ENCODE results near the gene HSPH1. TPM values are rescaled to one million over a fixed set of nuclear protein-coding genes. Genes with fewer than 3 reads are reported as not detected.
A peak's percentile ranks its signal among the peaks of the same experiment; 100 is the strongest.

The HSPH1 gene
- total and polyA plus RNA-seq, 10 of the 15 experiments (the other 5 are each of a cell fraction or from before 2014, with no cell fraction given) = 40.2 to 159 (median 92.6) TPM

- no peak for TF ChIP-seq ZBTB33 (IDR thresholded peaks at IDR 0.05)
- TF ChIP-seq USF1 (IDR thresholded peaks at IDR 0.05; ENCODE audit: borderline replicate concordance, extremely low read length, insufficient read depth, low read depth, low read length) = peak; percentile 46
- peak; percentile 65 for TF ChIP-seq SP1 (IDR thresholded peaks at IDR 0.05; ENCODE audit: low read depth, low read length)
- TF ChIP-seq SUPT20H (IDR thresholded peaks at IDR 0.05; ENCODE audit: borderline replicate concordance, control insufficient read depth, low read depth, low read length) = no peak
- no peak for TF ChIP-seq STAT3 (IDR thresholded peaks at IDR 0.05; ENCODE audit: low read depth, low read length)
- 0 out of 2 replicates have a peak, but pooled peaks have one; percentile 31 for TF ChIP-seq BACH1 (IDR thresholded peaks at IDR 0.05; ENCODE audit: borderline replicate concordance)
- TF ChIP-seq PKNOX1 (IDR thresholded peaks at IDR 0.05) = peak; percentile 66
Measured at GRCh38 chr13:31161557-31162150, at the start of gene HSPH1 (continued).

GRCh38 chr13:31209841-31210210 lies 48.1 kb upstream of the HSPH1 start:
- CTCF ChIA-PET = no interaction called here
- RAD21 ChIA-PET (ENCODE audit: unreplicated experiment) = no interaction called here
- in situ Hi-C loops (cut with MboI) = no loop called here
- no peak overlapping the region for H3K4me3 ChIP-seq
- H3K9me3 ChIP-seq (replicated peaks; ENCODE audit: control insufficient read depth, insufficient read depth, low read length) = no peaks in the 10 kb centered on the region
- whole genome bisulfite sequencing (ENCODE audit: insufficient coverage, insufficient replicate concordance, low lambda C conversion rate, missing lambda C conversion rate) = 68% methylated on average over 4 of the region's 4 CpGs
- no peaks in the 10 kb centered on the region for H4K20me1 ChIP-seq (ENCODE audit: control insufficient read depth, insufficient read depth)
- FAIRE-seq (no peak), ATAC-seq (no peak), DNase-seq (ENCODE audit: low read depth, low spot score) (no peak)
- TF ChIP-seq CBX5 (IDR thresholded peaks at IDR 0.05; ENCODE audit: low read depth) (no peak), ZNF217 (IDR thresholded peaks at IDR 0.05) (no peak), CBFB (IDR thresholded peaks at IDR 0.05; ENCODE audit: low read depth) (no peak), IKZF2 (IDR thresholded peaks at IDR 0.05) (no peak), ATF7 (IDR thresholded peaks at IDR 0.05; ENCODE audit: low read depth) (no peak), ZBTB11 (CRISPR knock-in tag; IDR thresholded peaks at IDR 0.05) (no peak)
- H3K36me3 ChIP-seq (ENCODE audit: control insufficient read depth in 2 of 2, insufficient read depth in 2 of 2, low read length in 1 of 2) = no peaks in the 10 kb centered on the region
- no TSS peak for BruUV-seq (replicated peaks)
- no peak overlapping the region for H3K27ac ChIP-seq (ENCODE audit: control insufficient read depth, insufficient read depth)
- H3K27me3 ChIP-seq (replicated peaks in 1 of 2; ENCODE audit: control insufficient read depth in 2 of 2, insufficient read depth in 2 of 2, low read length in 1 of 2) = no peaks in the 10 kb centered on the region
- H3K4me2 ChIP-seq (ENCODE audit: control insufficient read depth, insufficient read depth) = no peak overlapping the region
- intact Hi-C loops (cut with micrococcal nuclease; ENCODE audit: unreplicated experiment) = no loop called here
- SMC1A ChIA-PET (ENCODE audit: uncharacterized antibody, unreplicated experiment) = no interaction called here
- no peaks in the 10 kb centered on the region for H3K79me2 ChIP-seq (ENCODE audit: control insufficient read depth, insufficient read depth, low read length)
- H3K4me1 ChIP-seq (ENCODE audit: control insufficient read depth, insufficient read depth, low read length) = no peaks in the 10 kb centered on the region
- H2AFZ ChIP-seq (ENCODE audit: control insufficient read depth, low read depth, low read length) = no peak overlapping the region
- H3K9ac ChIP-seq (ENCODE audit: control insufficient read depth, insufficient read depth, low read length) = no peak overlapping the region
- POLR2A ChIA-PET = no interaction called here
